Neural progenitor cell (in vitro differentiated cells): ENCODE data around the gene CACNA1B. TPM values are rescaled to one million over a fixed set of nuclear protein-coding genes. Genes with fewer than 3 reads are reported as not detected.

Source experiments
- DNase-seq: peaks from one replicate; pipeline ENCODE4 v3.0.0-alpha.2; 2016; ENCODE audit warnings: low spot score
- H2AFZ ChIP-seq: fragments of 200-600 bp; sonication (generic); replicated peaks from 2 replicates; pipeline ENCODE4 v1.6.1; 2016; ENCODE audit warnings: antibody characterized with exemption
- H3F3A ChIP-seq: fragments of 200-600 bp; sonication (generic); 2 replicates; pipeline ENCODE4 v1.6.1; 2016; ENCODE audit warnings: antibody characterized with exemption, low read depth
- H3K27ac ChIP-seq: fragments of 200-600 bp; sonication (generic); 2 replicates; pipeline ENCODE4 v1.5.1; 2016; ENCODE audit warnings: mild to moderate bottlenecking
- H3K27me3 ChIP-seq: fragments of 200-600 bp; sonication (generic); 2 replicates; pipeline ENCODE4 v1.6.1; 2016; ENCODE audit warnings: mild to moderate bottlenecking, moderate library complexity
- H3K36me3 ChIP-seq: fragments of 200-600 bp; sonication (generic); 2 replicates; pipeline ENCODE4 v1.5.1; 2016
- H3K4me1 ChIP-seq: fragments of 200-600 bp; sonication (generic); 2 replicates; pipeline ENCODE4 v1.6.1; 2016; ENCODE audit warnings: mixed run types
- H3K4me2 ChIP-seq: fragments of 200-600 bp; sonication (generic); 2 replicates; pipeline ENCODE4 v1.6.1; 2016
- H3K4me3 ChIP-seq: fragments of 200-600 bp; sonication (generic); 2 replicates; pipeline ENCODE4 v1.5.1; 2016
- H3K79me2 ChIP-seq: fragments of 200-600 bp; sonication (generic); 2 replicates; pipeline ENCODE4 v1.6.1; 2016; ENCODE audit warnings: low read depth
- H3K9ac ChIP-seq: fragments of 200-600 bp; sonication (generic); 2 replicates; pipeline ENCODE4 v1.6.1; 2016
- H3K9me3 ChIP-seq: fragments of 200-600 bp; sonication (generic); 2 replicates; pipeline ENCODE4 v1.5.1; 2016; ENCODE audit warnings: low read depth
- H4K20me1 ChIP-seq: fragments of 200-600 bp; sonication (generic); 2 replicates; pipeline ENCODE4 v1.6.1; 2016; ENCODE audit warnings: low read depth
- H3K27ac Mint-ChIP-seq: 3 replicates; pipeline ENCODE4 v1.8.0; 2021; ENCODE audit warnings: mixed read lengths
- H3K27me3 Mint-ChIP-seq: 2 replicates; pipeline ENCODE4 v1.8.0; 2022; ENCODE audit warnings: low read depth, mild to moderate bottlenecking, inconsistent platforms, moderate library complexity, mixed read lengths; ENCODE audit not compliant: insufficient read depth
- H3K36me3 Mint-ChIP-seq: 3 replicates; pipeline ENCODE4 v1.8.0; 2021; ENCODE audit warnings: mixed read lengths
- H3K4me1 Mint-ChIP-seq: 3 replicates; pipeline ENCODE4 v1.8.0; 2021; ENCODE audit warnings: mixed read lengths
- H3K4me3 Mint-ChIP-seq: 3 replicates; pipeline ENCODE4 v1.8.0; 2021; ENCODE audit warnings: mild to moderate bottlenecking, moderate library complexity, mixed read lengths
- H3K9me3 Mint-ChIP-seq: 3 replicates; pipeline ENCODE4 v1.8.0; 2020; ENCODE audit warnings: mixed read lengths
- EZH2 ChIP-seq: fragments of 200-600 bp; sonication (generic); IDR thresholded peaks from 2 replicates; pipeline ENCODE4 v1.6.1; 2017; ENCODE audit warnings: antibody characterized with exemption, mild to moderate bottlenecking, moderate library complexity
- EZH2phosphoT487 ChIP-seq: fragments of 200-600 bp; sonication (generic); IDR thresholded peaks from 2 replicates; pipeline ENCODE4 v1.6.1; 2017; ENCODE audit warnings: antibody characterized with exemption
- total RNA-seq: library from RNA; depleted of rRNA; stranded (reverse); fragments of >200 nt; gene quantifications from 2 replicates; pipeline ENCODE4 v1.2.3, GENCODE V29; 2015; ENCODE audit warnings: low replicate concordance
- TF ChIP-seq, protein P1 (sequence below): fragments of 200-600 bp; sonication (generic); IDR thresholded peaks from 2 replicates; pipeline ENCODE4 v1.5.1; 2017; ENCODE audit warnings: antibody characterized with exemption, mild to moderate bottlenecking

Gene CACNA1B
- total RNA-seq, 1 donor from 2014 or later = 0.30 TPM

DNA sequence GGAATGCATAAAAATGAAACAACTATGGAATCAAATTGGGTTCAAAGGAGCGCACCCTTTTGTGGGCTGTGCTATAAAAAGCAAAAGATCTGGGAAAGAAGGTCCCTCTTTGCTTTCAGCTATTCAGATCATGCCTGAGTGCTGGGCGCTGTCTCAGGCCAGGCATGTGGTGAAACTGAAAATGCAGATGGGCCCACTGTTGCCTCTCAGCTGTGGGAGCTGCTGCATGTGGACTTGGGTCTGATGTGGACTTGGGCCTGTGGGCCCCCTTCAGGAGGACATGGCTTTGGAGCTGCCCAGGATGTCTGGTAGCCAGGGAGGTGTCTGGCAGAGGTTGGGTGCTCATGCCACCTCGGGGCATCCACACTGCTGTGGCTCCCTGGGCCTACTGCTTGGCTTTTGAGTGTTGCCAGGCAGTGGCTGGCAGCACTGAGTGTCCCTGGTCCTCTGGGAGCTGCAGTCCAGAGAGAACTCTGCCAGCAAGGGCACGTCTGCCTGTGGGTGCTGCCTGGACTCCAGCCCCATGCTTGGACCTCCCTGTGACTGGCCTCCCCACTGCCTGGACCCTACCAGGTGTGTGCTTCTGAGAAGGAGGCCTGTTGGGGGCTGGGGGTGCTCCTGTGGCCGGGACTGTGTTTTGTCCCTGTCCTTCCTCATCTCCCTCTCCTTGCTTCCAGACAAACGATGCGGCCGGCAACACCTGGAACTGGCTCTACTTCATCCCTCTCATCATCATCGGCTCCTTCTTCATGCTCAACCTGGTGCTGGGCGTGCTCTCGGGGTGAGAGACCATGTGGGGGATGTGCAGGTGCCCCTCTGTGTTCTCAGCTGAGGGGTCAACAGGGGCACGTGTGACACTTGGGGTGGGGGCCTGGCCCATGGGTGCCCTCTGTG lies 74.3 kb downstream of the CACNA1B start:
- no peaks in the 10 kb centered on the region for H3K36me3 ChIP-seq
- H3K4me3 Mint-ChIP-seq = no peak overlapping the region
- no peak overlapping the region for H2AFZ ChIP-seq
- no peaks in the 10 kb centered on the region for H3K36me3 Mint-ChIP-seq
- H3K4me2 ChIP-seq = no peak overlapping the region
- H3K4me1 ChIP-seq = no peaks in the 10 kb centered on the region
- no peaks in the 10 kb centered on the region for H3K9me3 ChIP-seq
- H3K27ac ChIP-seq = no peak overlapping the region
- H4K20me1 ChIP-seq = no peaks in the 10 kb centered on the region
- peaks cover 7% of the 10 kb centered on the region for H3K9me3 Mint-ChIP-seq
- H3K4me1 Mint-ChIP-seq = peaks cover 5% of the 10 kb centered on the region
- H3K27me3 ChIP-seq = no peaks in the 10 kb centered on the region
- TF ChIP-seq, protein P1, sequence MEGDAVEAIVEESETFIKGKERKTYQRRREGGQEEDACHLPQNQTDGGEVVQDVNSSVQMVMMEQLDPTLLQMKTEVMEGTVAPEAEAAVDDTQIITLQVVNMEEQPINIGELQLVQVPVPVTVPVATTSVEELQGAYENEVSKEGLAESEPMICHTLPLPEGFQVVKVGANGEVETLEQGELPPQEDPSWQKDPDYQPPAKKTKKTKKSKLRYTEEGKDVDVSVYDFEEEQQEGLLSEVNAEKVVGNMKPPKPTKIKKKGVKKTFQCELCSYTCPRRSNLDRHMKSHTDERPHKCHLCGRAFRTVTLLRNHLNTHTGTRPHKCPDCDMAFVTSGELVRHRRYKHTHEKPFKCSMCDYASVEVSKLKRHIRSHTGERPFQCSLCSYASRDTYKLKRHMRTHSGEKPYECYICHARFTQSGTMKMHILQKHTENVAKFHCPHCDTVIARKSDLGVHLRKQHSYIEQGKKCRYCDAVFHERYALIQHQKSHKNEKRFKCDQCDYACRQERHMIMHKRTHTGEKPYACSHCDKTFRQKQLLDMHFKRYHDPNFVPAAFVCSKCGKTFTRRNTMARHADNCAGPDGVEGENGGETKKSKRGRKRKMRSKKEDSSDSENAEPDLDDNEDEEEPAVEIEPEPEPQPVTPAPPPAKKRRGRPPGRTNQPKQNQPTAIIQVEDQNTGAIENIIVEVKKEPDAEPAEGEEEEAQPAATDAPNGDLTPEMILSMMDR = no peak
- TF ChIP-seq EZH2phosphoT487 = no peak
- no peak for TF ChIP-seq EZH2
- no peaks in the 10 kb centered on the region for H3F3A ChIP-seq
- H3K27ac Mint-ChIP-seq = no peak overlapping the region
- no peak overlapping the region for H3K4me3 ChIP-seq
- DNase-seq = no peak
- no peak overlapping the region for H3K9ac ChIP-seq
- H3K27me3 Mint-ChIP-seq = no peaks in the 10 kb centered on the region
- H3K79me2 ChIP-seq = no peaks in the 10 kb centered on the region

DNA sequence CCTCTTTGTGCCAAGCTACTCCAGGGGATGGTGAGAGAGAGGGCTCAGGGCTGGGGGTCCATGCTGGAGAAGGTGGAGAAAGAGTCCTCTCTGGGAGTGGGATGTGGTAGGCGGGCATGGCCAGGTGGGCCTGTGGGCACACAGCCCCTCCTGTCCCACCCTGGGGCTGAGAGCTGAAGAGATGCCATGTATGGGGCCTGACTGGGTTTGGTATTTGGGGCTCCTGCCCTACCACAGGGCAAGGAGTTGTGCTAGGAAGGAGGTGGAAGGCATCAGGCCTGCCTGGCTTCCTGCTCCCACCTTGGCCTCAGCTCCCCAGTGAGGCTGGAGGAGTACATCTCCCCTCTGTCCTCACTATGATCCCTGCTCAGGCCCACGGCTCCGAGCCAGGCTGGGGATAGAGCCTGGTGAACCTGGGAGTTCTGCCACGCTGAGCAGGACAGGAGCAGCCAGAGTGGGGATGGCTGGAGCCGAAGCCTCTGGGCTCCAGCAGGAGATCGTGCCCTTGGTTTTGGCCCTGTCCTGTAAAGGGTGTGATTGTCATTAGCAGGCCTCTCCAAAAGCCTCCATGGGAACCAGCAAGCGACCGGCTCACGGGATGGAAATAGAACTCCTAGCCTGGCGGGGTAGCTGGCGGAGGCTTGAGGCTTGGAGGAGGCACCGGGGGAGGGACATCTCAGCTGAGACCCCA lies 75.5 kb downstream of the CACNA1B start:
- H3F3A ChIP-seq = no peaks in the 10 kb centered on the region
- H3K27ac Mint-ChIP-seq = no peak overlapping the region
- no peak overlapping the region for H3K9ac ChIP-seq
- no peaks in the 10 kb centered on the region for H3K9me3 Mint-ChIP-seq
- H3K79me2 ChIP-seq = no peaks in the 10 kb centered on the region
- H3K9me3 ChIP-seq = no peaks in the 10 kb centered on the region
- H3K4me3 Mint-ChIP-seq = no peak overlapping the region
- DNase-seq = no peak
- peaks cover 1% of the 10 kb centered on the region for H3K27me3 Mint-ChIP-seq
- H3K36me3 Mint-ChIP-seq = no peaks in the 10 kb centered on the region
- no peaks in the 10 kb centered on the region for H3K4me1 ChIP-seq
- H3K4me3 ChIP-seq = no peak overlapping the region
- no peaks in the 10 kb centered on the region for H4K20me1 ChIP-seq
- no peak overlapping the region for H3K27ac ChIP-seq
- no peak overlapping the region for H2AFZ ChIP-seq
- no peak for TF ChIP-seq EZH2phosphoT487
- TF ChIP-seq, protein P1 = no peak
- peaks cover 5% of the 10 kb centered on the region for H3K4me1 Mint-ChIP-seq
- H3K27me3 ChIP-seq = no peaks in the 10 kb centered on the region
- H3K36me3 ChIP-seq = no peaks in the 10 kb centered on the region
- H3K4me2 ChIP-seq = no peak overlapping the region

DNA sequence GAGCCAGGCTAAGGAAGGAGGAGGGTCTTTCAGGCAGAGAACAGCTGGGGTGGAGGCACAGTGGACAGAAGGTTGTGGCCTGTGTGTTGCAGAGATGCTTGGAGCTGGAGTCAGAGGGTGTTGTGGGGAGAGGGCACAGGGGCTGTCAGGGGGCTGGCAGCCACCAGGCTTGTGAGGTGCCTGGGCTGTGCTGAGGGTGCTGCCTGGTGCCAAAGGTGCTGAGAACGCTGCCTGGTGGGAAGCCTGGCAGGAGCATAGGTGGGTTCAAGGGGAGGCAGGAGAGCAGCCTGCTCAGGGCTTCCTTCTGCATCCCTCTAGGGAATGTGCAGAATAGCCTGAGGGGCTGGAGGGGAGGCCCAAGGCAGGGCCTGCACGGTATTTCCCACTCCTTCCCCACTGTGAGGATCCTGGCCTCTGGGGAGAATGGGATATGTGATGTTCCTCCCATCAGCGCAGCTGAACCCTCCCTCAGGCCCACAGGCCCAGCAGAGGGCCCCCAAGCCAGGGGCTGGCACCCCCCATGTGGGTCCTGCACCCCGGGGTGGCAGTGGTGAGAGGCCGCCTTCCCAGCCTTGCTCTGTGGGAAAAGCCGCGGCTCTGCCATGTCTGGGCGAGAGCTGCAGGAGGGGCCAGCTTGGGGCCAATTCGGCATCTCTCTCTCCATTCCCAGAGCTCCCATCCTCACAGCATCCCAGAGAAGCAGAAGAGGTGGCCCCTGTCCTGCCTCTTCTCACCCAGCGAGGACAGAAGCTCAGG lies 76.3 kb downstream of the CACNA1B start:
- H3K4me1 Mint-ChIP-seq = peaks cover 5% of the 10 kb centered on the region
- no peak overlapping the region for H3K27ac ChIP-seq
- H3K27me3 Mint-ChIP-seq = peaks cover 4% of the 10 kb centered on the region
- TF ChIP-seq EZH2phosphoT487 = no peak
- TF ChIP-seq, protein P1 = no peak
- no peak for TF ChIP-seq EZH2
- no peaks in the 10 kb centered on the region for H3K36me3 ChIP-seq
- H3F3A ChIP-seq = no peaks in the 10 kb centered on the region
- H4K20me1 ChIP-seq = no peaks in the 10 kb centered on the region
- DNase-seq = no peak
- no peak overlapping the region for H3K9ac ChIP-seq
- no peaks in the 10 kb centered on the region for H3K9me3 ChIP-seq
- H3K4me3 ChIP-seq = no peak overlapping the region
- H3K27ac Mint-ChIP-seq = no peak overlapping the region
- H2AFZ ChIP-seq = no peak overlapping the region
- no peaks in the 10 kb centered on the region for H3K36me3 Mint-ChIP-seq
- no peaks in the 10 kb centered on the region for H3K9me3 Mint-ChIP-seq
- H3K79me2 ChIP-seq = no peaks in the 10 kb centered on the region
- no peaks in the 10 kb centered on the region for H3K27me3 ChIP-seq
- no peaks in the 10 kb centered on the region for H3K4me1 ChIP-seq
- no peak overlapping the region for H3K4me2 ChIP-seq
- H3K4me3 Mint-ChIP-seq = no peak overlapping the region
